ENCODE results near the gene ST7.
"Not testable (repeated sequence)": the region's sequence is repeated elsewhere in the genome, so short reads cannot be mapped to it uniquely, and the experiment has no call there.

ST7 gene

DNA sequence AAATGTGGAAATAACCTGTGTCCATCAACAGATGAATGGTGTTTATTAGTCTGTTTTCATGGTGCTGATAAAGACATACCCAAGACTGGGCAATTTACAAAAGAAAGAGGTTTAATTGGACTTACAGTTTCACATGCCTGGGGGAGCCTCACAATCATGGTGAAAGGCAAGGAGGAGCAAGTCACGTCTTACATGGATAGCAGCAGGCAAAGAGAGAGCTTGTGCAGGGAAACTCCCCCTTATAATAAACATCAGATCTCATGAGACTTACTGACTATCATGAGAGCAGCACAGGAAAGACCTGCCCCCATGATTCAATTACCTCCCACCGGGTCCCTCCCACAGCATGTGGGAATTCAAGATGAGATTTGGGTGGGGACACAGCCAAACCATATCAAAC lies 292.4 kb downstream of the ST7 start:
- DNase-seq, result not testable (repeated sequence)

DNA sequence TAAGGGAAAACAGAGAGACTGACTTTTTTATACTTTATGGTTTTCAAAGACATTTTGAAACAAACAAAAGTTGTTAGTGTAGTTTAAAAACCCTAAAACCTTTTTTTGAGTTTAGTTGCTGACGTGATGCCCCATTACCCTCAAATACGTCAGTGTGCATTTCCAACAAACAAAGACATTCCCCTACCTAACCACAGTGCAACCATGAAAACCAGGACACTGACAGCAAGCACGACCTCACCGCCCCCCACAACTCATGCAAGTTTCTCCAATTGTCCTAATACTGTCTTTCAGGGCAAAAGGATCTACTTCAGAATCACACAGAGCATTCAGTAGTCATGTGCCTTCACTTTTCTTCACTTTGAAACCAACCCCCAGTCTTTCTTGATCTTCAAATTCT lies 294.5 kb downstream of the ST7 start:
- DNase-seq, result no peak

DNA sequence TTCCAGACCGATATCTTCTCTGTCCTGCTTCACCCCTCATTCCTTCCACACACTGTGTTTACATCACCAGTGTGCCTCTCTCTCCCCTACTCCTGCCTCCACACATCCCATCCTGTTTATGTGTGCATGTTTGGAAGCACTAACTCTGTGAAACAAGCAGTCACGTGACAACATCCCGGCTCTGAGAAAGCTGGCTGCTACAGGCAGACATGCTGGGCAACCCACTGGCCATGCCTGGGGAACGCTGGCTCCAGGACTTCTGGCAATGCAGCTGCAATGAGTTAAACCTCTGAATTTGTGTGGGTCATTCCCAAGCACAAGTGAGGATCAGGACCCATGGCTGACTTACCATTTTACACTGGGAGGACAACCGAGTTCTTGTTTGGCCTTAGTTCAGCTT lies 295.5 kb downstream of the ST7 start:
- no peak for DNase-seq

DNA sequence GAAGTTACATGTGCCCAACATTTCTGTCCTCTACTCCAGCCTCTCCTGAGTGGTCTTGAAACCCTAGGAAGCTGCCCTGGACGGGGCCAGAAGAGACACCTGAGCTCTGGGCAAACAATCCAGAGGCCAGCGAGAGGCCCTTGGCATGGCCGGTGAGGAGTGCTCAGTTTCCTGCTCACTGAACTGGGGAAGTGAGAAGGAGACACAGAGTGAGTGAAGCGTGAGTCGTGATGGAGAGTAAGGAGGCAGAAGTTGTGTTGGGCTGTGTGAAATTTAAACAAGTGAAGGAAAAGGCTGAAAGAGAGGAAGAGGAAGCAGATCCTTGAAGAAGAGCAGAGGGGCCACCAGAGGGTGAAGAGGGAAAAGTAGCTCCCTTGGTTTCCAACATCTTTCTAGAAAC lies 296.4 kb downstream of the ST7 start:
- DNase-seq, result no peak

DNA sequence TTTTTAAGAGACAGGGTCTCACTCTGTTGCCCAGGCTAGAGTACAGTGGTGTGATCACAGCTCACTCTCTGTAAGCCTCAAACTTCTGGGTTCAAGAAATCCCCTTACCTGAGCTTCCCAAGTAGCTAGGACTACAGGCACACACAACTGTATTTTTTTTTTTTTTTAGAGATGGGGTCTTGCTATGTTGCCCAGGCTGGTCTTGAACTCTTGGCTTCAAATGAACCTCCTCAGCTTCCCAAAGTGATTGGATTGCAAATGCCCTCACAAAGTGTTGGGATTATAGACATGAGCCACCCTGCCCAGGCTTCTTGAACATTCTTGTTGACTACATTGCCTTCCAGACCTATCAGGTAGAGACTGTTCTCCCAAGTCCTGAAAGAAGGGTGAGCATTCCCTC lies 296.9 kb downstream of the ST7 start:
- DNase-seq, result no peak

DNA sequence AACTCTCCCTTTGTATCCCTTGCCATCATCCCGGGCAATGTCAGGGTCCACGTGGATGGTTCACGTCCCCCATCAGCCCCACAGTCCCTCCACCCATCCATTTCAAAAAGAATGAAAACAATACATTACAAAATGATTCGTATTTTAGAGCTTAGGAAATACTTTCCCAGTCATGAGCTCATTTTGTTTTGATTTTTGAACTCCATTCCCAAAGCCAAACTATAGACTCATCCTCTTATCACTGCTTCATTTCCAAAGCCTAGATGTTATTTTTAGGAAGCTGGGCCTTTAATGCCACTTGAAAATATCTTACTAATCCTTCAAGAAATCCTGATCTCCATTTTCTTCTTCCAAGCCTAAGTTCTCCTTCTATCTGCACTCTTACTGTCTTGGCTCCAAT lies 297.5 kb downstream of the ST7 start:
- no peak for DNase-seq

DNA sequence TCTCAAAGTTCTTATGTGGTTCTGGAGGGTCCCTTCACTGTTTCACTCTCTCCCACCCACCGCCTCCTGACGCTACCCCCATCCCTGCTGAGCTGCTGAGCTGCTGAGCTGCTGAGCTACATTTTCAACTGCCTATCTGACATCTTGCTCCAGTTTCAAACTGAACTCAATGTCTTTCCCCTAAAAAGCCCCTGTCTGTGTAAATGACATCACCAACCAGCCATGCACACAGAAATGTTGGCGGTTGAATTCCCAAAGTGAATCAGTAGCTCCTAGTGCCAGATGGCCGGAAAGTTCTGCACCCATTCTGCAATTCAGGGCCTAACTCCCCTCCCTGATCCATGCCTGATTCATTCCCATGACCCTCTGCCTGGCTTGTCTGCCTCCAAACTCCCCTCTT lies 298.4 kb downstream of the ST7 start:
- no peak for DNase-seq

DNA sequence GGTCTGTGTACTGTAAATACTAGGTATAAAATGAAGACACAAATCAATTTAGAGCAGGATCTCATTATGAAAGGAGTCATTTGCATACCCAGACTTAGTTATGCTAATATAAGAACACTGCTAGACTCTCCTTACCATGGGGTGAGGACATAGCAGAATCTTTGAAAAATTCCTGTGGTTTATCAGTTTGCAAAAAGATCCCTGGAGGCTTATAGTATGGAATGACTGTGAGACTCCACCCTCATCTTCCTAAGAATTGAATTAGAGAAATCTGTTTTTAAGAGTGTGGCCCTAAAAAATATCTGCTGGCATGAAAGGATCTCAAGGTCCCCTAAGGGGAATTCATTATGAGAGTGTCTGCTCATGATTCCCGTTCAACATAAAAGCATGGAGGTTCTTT lies 306.3 kb downstream of the ST7 start:
- DNase-seq, result no peak

DNA sequence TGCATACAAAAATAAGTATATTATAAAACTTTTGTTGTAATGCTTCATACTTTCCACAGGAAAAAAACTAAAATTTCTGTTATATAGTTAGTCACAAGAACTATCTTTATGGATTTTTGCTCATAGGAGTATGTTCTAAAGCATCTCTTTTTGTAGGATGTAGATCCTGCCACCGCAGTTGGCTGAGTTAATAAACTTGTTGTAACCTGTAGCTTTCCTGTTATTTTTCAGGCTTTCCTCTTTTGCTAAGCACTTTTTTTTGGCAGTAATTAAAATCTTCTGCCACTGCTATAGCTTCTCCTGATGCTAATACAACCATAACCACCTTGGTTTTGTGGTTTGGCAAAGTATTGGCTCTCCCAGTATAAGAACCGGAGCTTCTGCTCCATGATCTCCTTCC lies 309.2 kb downstream of the ST7 start:
- no peak for DNase-seq

DNA sequence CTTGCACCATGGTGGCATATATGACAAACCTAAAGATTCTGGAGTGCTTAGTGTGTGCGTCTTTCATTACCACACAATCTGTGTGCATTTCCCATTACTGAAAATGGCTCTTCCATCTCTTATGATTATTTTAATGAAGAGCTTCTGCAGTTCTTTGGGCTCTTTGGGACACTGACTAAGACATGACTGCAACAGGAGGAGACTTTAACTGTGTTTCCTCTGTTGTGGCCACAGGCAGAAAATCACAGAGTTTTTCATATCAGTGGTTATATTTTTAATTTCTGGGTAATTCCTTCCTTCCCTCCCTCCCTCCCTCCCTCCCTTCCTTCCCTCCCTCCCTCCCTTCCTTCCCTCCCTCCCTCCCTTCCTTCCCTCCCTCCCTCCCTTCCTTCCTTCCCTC lies 311.4 kb downstream of the ST7 start:
- DNase-seq, result no peak

DNA sequence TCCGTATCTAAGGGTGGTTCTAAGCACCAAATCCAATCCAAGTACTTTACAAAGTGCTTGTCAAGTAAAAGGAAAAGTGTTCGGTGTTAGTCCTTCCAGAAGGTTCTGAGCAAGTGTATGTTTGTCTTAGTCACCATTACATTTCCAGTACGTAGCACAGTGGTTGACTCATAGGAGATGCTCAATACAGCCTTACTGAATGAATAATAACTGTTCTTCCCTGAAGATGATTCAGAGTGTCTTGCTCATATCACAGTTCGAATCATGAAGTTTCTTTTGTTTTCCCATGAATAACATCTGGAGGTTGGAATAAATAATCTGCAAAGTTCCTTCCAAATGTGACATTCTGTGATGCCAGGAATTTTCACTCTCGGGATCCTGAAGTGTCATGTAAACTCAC lies 316.1 kb downstream of the ST7 start:
- DNase-seq, result no peak

DNA sequence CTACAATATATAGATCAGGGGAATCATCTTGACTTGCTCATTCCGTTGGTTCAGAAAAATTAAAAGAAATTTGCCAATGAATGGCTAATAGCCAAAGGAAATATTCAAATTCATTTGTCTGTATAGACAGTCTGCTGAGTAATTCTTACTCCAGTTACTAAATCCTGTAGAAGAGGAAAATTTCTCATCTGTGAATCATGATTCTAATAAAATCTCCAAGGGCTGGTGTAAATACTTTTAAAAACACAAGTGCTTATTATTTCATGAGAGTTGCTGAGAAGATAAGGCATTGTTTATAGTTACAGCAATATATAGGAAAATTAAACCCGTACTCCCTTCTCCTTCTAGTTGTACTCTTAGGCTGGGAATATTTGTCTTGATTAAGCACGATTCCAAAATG lies 316.6 kb downstream of the ST7 start:
- no peak for DNase-seq

DNA sequence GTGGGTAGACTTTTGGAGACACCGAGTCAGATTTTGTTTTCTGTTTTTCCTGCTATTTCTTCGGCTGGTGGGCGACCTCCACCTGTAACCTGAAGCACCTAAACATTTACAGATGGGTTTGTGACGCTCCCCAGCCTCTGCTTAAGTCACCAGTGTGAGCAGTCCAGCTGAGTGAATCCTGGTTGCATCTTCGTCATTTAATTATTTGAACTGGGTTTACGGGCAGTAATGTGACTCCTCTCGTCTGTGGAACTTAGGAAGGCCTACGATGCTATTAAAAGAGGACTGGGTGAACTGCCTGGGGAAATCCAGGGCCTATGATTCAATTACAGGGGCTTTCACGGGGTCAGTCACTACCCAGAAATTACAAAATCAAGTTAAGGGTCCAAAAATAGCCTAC lies 317.1 kb downstream of the ST7 start:
- no peak for DNase-seq

DNA sequence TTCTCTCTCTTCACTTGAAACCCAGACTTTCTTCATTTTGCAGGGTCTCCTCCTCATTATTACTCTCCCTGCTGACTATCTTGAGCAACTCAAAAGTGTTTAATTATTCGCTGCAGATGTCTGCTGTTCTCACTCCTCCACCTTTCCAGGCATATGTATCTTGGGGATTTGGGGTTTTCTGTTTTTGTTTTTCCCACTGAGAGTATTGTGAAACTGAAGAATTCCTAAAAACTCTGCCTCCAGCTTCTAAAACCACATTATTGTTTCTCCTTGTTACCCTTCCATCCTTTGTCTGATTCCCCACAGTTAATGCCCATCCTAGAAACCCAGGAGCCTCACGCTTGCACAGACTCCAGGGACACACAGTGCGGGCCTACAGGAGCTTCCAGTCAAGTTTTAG lies 318.3 kb downstream of the ST7 start:
- no peak for DNase-seq

DNA sequence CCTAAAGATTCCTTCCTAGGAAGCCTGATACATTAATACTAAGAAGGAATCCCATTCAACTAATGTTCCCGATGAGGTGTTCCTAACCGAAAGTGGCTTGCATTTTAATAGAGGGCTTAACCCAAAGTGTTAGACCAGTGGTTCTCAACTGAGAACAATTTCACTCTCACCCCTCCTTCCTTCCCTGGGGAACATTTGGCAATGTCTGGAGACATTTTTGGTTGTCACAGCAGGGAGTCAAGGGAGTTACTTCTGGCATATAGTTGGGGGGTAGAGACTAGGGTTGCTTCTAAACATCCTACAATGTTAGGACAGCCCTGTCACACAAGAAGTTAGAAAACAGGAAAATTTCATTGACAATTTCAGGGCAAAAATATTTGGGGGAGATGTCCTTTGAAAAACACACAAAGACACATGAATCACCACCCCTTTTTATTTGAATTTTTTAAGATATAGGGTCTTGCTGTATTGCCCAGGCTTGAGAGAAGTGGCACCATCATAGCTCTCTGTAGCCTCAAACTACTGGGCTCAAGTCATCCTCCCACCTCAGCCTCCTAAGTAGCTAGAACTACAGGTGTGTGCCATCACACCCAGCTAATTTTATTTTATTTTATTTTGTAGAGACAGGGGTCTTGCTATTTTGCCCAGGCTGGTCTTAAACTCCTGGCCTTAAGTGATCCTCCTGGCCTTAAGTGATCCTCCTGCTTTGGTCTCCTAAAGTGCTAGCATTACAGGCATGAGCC lies 318.9 kb downstream of the ST7 start:
- DNase-seq, result no peak

DNA sequence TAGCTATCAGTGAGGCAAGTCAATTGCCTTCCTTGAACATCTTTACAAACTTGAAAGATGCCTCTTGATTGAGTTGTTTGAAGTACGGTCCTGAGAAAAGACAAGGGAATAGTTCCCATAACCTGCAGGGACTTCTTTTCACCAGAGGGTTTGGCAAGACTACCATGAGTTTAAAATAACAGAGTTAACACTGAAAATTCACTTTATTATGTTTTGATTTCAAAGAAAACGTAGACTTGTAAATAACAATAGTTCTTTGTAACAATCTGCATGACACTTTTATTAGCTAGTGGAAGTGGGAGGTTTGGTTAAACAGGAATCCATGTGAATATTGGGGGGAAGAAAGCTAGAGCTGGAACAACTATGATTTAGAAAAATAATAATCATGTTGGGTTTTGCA lies 320.0 kb downstream of the ST7 start:
- DNase-seq, result no peak

DNA sequence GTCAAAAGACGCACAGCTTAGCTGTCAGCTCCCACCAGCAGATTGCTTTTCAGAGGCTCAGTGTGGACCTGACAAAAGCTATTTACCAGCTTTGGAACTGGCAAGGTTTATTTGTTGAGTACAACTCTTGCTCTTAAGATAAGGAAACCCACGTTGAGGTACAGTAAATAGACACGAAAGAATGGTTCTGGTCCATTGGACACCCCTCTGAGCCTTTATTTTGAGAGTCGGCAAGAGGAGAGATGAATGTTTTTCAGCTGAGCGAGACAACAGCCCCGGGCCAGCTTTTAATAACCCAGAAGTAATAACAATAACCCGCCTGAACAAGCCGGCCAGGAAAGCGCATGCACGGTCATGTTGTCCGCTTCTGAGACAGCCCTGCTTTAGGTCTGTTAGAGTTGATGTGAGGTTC lies 320.5 kb downstream of the ST7 start:
- no peak for DNase-seq

DNA sequence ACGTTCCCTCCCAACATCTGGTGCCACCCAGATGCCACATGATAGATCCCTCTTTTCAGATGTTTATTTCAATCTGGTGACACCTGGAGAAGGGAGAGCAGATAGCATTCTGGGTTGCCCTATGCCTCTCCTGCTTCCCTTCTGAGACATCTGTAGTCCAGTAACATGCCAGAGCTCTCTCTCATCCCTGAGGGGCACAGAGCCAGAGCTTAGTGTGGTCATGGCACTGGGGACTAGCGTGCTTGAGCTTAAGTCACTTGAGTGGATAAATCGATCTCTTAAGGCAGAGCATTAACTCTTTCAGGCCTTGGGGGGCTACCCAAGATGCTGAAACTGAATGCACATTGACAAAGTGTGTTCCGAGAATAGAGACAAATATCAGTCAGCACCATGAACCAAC lies 321.6 kb downstream of the ST7 start:
- DNase-seq, result no peak

DNA sequence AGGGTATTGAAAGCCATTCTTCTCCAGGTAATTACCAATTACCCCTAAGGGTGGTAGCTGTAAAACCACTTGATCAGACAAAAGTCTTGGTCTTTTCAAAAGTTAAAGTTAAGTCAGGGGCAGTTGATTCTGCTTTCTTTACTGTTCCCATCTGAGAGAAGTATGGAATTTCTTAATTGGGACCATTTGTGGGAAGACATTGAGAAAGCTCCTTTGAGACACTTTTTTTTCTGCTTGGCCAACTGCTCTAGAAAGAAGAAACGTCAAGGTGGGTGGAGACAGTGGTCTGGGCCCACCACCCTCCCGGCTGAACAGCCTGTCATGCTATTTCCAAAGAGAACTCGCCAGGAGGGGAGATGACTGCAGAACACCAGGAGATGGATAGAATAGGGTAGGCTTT lies 324.3 kb downstream of the ST7 start:
- DNase-seq, result no peak

DNA sequence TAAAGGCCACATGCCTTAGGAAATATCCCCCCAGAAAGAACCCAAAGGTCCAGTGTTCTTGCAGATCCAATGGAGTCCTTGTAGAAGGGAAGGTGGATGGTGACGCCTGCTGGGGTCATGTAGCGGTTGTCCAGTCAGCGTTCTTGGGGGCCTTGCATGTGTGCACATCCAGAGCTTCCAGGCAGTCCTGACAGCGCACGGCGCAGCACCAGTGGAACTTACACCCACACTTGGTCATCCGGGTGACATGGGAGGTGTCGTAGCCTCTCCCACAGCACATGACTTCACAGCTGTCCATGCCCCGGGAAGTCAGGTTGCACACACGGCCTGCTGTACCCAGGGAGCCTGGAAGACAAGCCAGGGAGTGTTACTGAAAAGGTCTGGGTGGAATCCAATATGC lies 324.7 kb downstream of the ST7 start:
- no peak for DNase-seq

DNA sequence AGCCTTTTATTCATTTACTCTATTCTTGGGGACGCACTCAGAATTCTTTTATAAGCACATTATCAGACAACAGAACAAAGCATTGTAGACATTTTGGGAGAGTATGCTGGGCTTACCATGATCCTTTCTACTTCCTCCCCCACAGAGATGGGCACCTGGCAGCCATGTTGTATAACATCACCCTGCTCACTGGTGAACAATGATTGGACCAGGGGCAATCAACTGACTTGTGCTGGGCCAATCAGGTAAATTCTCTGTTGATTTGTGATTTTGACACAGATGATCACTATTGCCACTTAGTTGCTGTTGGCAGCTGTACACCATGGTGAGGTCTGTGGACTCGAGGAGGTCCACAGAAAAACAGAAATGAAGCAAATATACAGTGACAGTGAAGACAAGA lies 325.9 kb downstream of the ST7 start:
- no peak for DNase-seq
